HG02943 (cell line): ENCODE measurements around the gene WSB1.

Experiments used
- ATAC-seq: cut with Tn5 transposase; IDR thresholded peaks from one replicate; pipeline ENCODE4 v1.9.1; 2021; ENCODE audit warnings: mild to moderate bottlenecking, low read depth, moderate library complexity; ENCODE audit not compliant: unreplicated experiment

Gene WSB1

DNA sequence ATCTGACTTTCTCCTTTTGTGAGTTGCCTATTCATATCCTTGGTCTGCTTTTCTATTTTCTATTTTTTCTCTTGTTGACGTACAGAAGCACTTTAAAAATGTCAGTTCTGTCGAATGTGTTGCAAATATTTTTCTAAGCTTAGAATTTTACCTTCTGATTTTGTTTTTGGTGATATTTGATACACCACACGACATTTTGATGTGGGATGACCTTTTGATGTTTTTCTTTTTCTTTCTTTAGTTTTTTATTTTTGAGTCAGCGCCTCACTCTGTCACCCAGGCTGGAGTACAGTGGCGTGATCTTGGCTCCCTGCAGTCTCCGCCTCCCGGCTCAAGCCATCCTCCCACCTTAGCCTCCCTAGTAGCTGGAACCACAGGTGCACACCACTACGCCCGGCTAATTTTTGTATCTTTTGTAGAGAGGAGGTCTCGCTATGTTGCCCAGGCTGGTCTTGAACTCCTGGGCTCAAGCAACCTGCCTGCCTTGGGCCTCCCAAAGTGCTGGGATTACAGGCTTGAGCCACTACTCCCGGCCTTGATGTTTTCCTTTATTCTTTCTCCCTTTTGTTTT lies 39.6 kb downstream of the WSB1 start:
- ATAC-seq = no peak

DNA sequence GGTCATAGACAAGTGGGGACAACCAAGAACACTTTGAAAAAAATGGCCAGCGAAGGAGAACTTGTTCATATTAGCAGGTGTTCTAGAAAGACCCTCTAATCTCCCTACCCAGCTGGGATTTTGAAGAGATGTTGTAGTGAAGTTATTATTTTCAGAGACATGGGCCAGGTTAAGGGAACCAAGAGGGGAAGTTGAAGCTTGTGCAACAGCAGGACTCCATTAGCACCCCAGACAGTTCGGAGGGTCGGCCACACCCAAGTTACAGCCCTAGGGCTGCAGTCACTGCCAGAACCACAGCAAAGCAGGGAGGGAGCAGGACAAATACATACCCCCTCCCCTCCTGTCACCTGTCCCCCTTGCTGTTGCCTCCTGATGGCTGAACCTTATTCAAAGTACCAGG lies 42.3 kb downstream of the WSB1 start:
- ATAC-seq = no peak

DNA sequence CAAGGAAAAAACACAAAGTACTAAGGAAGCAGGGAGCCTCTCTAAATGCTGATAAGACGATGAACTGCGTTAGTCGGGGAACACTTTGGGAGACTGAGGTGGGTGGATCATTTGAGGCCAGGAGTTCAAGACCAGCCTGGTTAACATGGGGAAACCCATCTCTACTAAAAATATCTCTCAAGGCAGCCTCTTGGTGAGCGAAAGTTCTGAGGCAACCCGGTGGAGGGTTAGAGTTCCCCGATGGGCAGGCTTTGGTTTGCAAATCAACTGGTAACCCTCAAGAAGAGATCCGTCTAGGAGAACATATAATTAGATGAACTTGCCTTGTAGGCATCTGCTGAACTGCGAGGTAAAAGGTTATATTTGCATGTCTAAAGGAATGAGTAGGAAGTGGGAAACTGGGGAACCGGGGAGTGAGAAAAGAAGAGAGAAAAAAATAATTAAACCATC lies 44.6 kb downstream of the WSB1 start:
- ATAC-seq = peak; percentile 56

DNA sequence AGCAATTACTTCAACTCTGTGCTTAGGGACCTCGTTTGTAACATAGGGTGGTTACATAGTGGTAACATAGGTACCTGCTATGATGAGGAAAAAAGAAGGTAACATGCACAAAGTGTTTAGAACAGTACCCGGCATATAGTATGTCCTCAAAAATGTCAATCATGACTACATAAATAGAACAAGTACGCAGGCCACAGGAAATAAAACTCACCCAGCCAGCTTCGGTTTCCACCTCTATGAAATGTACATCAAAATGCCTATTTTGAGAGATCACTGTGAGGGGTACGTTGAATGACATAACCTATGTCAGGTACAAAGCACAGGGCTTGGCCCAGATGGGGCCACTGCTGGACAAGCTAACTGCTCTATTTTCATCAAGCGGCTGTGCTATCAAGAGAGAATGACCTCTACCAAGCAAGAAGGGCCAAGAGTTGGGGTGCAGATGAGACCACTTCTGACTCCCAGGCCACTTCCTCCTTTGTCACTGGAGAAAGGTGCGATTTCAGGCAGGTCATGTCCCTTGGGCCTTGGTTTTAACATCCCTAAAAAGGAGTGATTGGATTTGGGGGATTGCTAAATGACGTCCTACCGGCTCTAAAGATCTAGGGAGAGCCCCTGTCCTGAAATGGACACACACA lies 45.4 kb downstream of the WSB1 start:
- peak; percentile 41 for ATAC-seq

DNA sequence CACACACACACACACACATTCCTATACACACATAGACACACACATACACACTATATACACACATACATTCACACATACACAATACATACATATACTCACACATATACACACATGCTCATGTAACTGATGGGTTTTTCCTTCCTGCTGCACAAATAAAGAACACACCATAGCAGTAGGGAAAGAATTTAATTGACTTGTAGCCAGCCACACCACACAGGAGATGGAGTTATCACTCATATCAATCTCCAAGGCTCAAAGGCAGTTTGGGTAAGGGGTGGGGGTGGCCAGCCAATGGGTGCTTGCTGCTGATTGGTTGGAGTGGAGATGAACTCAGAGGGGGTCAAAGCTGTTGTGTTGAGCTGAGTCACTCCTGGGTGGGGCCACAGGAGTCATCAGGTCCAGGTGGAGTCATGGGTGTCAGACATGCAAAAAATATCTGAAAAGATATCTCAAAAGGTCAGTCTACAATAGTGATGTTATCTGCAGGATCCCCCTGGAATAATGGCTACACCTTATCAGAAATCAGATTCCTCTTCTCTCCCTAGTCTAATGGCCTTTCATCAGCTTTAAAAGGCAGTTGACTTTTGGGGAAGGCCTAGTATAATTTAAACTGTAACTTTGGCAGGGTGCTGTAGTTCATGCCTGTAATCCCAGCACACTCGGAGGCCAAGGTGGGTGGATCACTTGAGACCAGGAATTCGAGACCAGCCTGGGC lies 46.1 kb downstream of the WSB1 start:
- ATAC-seq = no peak

DNA sequence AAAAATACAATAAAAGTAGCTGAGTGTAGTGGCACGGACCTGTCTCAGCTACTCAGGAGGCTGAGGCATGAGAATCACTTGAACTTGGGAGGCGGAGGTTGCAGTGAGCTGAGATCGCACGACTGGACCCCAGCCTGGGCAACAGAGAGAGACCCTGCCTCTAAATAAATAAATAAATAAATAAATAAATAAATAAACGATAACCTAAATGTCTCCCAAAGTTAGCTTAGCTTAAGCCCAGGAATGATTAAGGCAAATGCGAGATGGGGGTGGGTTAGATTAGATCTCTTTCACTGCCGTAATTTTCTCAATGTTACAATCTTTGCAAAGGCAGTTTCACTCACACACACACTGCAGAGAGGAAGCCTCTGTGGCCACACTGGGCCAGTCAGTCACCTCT lies 46.7 kb downstream of the WSB1 start:
- no peak for ATAC-seq

DNA sequence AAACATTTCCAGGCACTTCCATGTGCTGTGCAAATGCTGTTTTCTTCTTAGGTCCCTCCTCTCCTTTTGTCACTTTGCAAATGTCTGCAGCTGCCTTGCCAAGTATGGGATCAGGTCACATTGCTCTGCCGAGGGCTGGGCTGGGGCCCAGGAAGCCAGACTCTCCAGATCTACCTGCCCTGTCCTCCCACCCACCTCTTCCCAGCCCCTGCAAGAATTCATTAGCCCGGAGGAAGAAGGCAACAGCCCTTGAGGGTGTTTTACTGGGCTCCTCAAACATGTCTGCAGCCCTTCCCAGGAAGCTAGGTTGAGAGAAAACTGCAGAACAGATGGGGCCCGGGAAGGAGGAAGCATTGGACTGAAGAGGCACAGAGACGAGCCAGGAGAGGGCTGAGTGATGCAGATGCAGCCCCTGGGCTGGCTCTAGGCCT lies 47.1 kb downstream of the WSB1 start:
- ATAC-seq = no peak

DNA sequence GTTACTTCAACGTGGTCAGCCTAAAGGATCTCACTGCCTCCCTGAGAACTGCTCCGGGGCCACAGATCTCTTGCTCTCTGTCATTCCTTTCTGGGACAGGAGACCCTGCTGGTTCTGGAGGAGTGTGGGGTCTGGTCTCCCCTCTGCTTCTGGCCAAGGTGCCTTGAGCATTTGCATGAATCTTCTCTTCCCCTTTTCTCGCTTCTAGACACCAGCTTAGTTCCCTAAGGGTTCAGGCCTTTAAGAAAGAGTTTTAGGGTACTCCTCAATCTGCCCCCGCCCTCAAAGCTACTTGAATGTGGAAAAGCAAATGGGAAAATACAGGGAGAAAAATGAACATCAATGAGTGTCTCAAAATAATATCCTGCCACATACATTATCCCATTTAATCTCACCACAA lies 48.1 kb downstream of the WSB1 start:
- no peak for ATAC-seq

DNA sequence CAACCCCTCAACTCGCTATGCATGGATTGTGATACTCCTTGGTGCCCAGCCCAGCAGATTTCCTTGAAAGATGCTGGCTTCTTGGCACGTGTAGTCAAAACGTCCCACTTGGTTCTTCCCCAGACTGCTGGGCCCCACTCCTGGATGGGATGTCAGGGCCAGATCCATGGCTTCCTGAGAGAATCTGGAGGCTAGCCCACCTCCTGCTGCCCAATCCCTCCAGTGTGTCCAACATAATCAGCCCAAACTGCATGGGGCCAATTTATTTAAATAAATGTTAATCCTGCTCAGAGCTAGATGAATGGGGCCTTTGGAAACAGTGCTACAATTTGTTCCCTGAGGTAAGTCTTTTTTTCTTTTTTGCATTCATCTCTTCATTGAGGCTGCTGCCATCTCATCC lies 49.4 kb downstream of the WSB1 start:
- no peak for ATAC-seq

DNA sequence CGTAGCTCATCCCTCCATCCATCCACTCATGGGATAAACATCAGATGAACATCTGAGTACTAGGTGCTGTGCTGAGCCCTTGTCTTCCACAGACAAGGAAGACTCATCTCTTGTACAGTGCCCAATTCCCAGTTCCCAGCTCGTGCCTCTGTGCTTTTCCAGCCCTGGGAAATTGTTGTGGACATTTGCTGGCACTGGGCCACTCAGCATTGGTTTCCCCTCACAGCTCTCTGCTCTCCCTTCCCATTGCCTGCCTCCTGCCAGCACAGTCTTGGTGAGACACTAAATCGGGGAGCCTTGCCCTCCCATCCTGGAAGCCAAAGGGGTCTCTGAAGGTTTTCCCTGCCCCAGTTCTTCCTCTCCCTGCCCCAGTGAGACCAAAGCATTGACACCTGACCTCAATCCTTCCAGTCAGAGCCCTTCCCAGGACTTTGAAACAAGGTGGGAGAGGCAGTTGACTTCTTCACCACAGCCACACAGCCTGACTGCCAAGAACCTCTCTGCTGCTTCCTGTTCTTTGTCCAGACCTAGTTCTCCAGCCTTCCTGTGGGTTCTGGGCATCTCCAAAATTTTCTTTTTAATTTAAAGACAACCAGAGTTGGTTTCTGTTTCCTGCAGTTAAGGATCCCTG lies 50.2 kb downstream of the WSB1 start:
- no peak for ATAC-seq

DNA sequence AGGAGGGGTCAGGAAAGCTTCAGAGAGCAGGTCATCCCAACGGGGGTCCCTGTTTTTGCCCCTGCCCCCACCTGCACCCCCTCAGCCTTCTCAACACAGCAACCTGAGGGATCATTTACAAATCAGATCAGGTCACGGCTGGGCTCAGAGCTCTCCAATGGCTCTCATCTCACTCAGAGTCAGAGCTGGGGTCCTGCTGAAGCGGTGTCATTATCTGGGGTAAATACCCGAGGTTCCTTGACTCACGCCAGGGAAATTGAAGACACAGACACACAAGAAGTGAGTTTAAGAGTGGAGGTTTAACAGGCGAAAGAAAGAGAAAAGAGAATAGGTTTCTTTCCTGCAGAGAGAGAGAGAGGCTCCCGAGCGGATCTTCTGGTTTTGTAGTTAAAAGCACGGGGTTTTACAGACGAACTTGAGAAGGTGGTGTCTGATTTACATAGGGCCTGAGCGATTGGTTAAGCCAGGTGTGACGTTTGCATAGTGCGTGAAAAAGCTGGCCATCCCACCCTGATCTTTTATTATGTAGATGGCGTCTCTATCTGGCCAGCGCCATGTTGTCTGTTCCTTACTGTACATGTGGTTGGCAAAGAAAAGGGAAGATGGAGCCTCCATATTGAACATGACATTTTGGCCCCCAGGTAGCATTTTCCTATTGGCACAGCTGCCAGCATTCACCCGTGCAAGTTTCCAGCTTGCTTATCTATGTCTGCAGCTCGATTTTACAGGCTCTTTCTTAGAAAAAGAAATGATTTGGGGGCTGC lies 51.4 kb downstream of the WSB1 start:
- ATAC-seq = no peak

DNA sequence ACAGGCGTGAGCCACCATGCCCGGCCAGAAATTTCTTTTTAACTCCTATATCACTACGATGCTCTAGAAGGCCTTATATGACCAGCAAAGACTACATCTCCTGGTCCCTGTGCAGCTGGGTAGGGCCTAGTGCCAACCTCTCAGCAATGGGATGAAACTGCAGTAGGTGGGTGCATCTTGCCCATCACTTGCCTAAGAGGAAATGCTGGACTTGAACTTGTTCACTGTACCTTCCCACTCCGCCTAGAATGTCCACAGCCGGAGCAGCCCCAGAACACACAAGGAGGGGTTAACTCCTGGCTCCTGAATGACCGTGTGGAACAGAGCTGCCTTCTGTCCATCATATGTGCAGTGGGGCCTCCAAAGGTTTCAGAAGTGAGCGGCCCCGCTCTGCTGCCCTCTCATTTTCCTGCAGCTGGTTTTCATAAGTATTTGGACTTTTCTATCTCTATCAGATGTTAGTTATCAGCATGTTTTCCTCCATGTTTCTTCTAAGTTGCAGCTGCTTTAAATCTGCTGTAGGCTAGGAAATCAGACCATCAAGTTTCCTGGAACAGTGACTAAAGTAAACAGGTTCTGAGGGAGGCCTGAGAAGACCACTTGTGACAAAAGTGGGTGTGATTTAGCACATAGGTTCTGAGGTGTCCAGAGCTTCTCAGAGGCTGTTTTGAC lies 52.5 kb downstream of the WSB1 start:
- ATAC-seq = no peak

DNA sequence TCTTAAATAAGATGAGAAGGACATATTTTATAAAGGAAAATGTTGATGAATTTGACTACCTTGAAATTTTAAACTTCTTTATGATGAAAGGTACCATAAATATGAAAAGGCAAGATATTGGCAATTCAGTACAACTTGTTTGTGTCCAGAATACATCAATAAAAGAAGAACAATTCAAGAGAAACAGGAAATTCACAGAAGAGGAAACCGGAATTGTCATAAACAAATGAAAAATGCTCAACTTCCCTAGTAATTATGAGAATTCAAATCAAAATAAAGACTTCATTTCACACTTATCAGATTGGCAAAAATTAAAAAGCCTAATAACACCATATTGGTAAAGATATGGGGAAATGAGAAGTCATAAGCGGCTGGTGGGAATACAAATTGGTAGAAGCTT lies 54.3 kb downstream of the WSB1 start:
- no peak for ATAC-seq

DNA sequence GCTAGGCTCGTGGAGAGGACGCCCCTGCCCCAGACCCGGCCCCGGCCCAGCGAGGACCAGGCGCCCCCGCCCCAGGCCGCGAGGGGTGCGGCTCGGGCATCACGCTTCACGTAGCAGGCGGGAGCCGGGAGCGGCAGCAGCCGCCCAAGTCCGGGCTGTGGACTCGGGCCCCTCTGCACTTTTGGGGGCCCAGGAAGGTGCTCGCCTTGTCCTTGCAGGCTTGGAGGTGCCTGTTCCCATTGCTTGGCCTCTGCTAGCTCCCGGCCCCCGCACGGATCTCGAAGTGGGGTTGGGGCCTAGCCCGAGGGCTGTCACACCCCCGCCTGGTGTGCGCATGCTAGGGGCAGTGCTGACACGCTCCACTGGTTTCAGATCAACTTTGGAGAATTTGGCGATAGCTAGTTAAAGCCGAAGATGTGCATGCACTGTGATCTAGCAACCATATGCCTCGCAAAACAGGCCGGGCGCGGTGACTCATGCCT lies 55.7 kb downstream of the WSB1 start:
- ATAC-seq = no peak

DNA sequence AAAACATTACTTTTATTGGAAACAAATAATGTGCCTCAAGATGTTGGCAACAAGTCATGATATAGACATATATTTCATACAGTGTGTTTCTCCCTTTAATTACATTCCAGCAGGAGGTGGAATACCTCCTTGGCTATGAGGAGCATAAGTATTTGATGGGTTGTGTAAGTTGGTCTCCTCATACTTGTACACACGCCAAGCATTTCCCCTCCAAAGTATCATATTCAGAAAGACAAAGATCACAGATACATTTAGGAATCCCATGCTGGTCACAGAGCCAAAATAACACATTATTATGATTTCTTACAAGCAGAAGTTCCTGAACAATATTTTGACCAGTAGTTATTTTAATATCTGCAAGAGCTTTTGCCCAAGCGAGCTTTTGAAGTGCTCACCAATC lies 57.8 kb downstream of the WSB1 start:
- ATAC-seq = no peak

DNA sequence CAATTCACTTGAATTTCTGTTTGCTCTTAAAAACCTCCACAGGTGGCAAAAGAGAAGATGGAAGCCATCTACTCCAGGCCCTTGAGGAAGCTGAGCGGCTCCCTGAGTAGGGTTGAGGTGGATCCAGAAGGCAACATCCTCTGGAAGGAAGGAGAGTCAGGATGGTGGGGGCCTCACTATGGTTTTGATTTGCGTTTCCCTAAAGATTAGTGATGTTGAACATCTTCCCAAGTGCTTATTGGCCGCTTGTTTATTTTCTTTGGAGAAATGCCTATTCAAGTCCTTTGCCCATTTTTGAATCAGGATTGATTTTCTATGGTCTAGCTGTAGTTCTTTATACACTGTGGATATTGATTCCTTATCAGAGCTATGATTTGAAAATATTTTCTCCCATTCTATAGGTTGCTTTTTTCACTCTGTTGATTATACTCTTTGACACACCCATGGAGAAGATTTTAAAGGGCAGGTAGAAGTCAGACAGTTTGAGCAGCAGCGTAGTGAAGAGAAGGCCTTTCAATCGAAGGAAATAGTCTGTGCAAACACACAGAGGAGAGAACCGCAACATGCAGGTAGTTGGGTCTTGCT lies 58.6 kb downstream of the WSB1 start:
- ATAC-seq = no peak

DNA sequence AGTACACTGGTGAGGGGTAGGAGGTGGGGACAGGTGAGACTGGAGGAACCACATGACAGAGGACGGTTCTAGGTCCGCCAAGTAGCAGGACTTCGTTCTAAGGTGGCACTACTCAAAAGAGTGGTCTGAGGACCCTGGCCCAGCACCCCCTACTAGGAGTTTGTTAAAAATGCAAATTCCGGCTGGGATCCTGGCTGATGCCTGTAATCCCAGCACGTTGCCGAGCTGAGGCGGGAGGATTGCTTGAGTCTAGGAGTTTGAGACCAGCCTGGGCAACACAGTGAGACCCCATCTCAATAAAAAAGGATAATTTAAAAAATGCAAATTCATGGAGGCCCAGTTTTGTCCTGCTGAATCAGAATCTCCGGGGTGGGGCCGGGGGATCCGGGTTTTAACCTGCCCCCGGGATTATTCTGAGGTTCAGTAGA lies 59.1 kb downstream of the WSB1 start:
- ATAC-seq = no peak

DNA sequence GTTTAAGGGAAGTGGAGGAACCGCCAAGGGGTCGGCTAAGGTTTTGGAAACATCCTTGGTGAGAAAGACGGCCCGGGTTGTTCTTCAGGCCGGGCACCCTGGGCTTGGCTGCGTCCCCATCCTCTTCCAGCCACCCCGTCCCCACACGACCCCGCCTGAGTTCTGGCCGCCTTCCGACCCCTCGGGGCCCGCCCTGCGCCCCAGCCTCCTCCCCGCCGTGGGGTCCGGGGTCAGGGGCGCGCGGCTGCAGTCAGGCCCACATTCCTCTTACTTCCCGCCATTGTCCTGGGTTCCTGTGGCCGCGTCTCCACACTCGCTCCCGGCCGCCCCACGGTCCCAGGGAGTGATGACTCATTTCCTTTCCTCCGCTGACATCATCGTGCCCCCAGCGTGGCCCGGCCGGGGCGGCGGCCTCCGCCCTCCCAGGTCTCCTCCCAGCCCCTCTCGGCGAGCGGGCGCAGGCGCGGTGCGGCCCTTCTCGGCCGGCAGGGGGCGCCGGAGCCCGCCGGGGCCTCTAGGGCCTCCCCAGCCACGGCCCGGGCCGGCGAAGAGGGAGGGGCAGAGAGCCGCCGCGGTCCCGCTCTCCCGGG lies 59.6 kb downstream of the WSB1 start:
- peak; percentile 66 for ATAC-seq

DNA sequence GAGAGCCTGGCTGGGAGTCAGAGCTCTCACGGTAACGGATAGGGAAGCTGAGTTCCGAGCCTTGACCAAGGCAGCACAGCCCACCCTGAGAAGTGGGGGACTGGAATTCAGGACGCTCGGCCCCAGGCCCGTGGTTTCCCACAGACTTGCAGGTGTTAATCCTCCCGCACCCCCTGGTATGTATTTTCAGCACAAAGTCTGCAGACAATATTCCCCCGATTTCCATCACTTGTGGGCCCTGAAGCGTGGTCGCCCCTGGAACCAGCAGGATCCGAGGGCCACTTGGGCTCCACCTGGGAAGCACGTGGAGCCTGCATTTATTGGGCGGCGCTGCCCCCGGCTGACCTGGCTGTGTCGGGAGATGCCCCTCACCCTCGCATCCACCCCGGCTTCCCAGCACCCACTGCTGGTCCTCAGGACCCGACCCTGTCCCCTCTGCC lies 60.2 kb downstream of the WSB1 start:
- peak; percentile 3 for ATAC-seq
